MM.1S (cell line): ENCODE measurements around the gene KIAA0825.

Experiments used
- CTCF ChIP-seq: fragments of 300-600 bp; sonication (generic); IDR thresholded peaks from 2 replicates; pipeline ENCODE4 v1.5.1; 2016; ENCODE audit warnings: antibody characterized with exemption, low read length, mixed read lengths
- EZH2 ChIP-seq: fragments of 300-600 bp; sonication (generic); optimal IDR thresholded peaks from 2 replicates; pipeline ENCODE3; 2017; ENCODE audit warnings: low read depth, mild to moderate bottlenecking, antibody characterized with exemption, low read length, mixed read lengths

- TF ChIP-seq CTCF (no peak), EZH2 (no peak)
These were observed 80.1 kb downstream of the KIAA0825 start for GRCh38 chr5:94538260-94538659.
